Loucy (cell line): Measurements from ENCODE around the gene REC8.

ENCODE experiments used
- H2AFZ ChIP-seq: fragments of 200-600 bp; sonication (generic); 2 replicates; pipeline ENCODE4 v1.6.0; 2016; ENCODE audit warnings: antibody characterized with exemption, mild to moderate bottlenecking, low read length, moderate library complexity
- H3F3A ChIP-seq: fragments of 200-600 bp; 2 replicates; pipeline ENCODE4 v1.6.0; 2016; ENCODE audit warnings: antibody characterized with exemption, low read depth, mild to moderate bottlenecking
- H3K27me3 ChIP-seq: fragments of 200-600 bp; sonication (generic); 2 replicates; pipeline ENCODE4 v1.6.1; 2014; ENCODE audit warnings: low read length, mild to moderate bottlenecking; ENCODE audit not compliant: insufficient read depth, poor library complexity, severe bottlenecking
- H3K36me3 ChIP-seq: fragments of 200-600 bp; sonication (generic); 2 replicates; pipeline ENCODE4 v1.6.1; 2016; ENCODE audit warnings: low read length; ENCODE audit not compliant: insufficient read depth
- H3K4me1 ChIP-seq: fragments of 200-600 bp; sonication (generic); 2 replicates; pipeline ENCODE4 v1.5.1; 2014; ENCODE audit warnings: low read length, mild to moderate bottlenecking; ENCODE audit not compliant: insufficient read depth, poor library complexity, severe bottlenecking
- H3K4me2 ChIP-seq: fragments of 200-600 bp; sonication (generic); 2 replicates; pipeline ENCODE4 v1.6.0; 2014; ENCODE audit warnings: antibody characterized with exemption, low read length, low read depth, mild to moderate bottlenecking; ENCODE audit not compliant: poor library complexity, severe bottlenecking
- H3K4me3 ChIP-seq: fragments of 200-600 bp; sonication (generic); 2 replicates; pipeline ENCODE4 v1.5.1; 2014; ENCODE audit warnings: low read length, mild to moderate bottlenecking, mixed read lengths; ENCODE audit not compliant: poor library complexity, severe bottlenecking
- H3K79me2 ChIP-seq: fragments of 200-600 bp; sonication (generic); 2 replicates; pipeline ENCODE4 v1.6.1; 2014; ENCODE audit warnings: low read length; ENCODE audit not compliant: insufficient read depth
- H3K9ac ChIP-seq: fragments of 200-600 bp; sonication (generic); 2 replicates; pipeline ENCODE4 v1.6.0; 2014; ENCODE audit warnings: mild to moderate bottlenecking, low read depth, low read length, moderate library complexity; ENCODE audit not compliant: poor library complexity, severe bottlenecking
- H3K9me2 ChIP-seq: fragments of 200-600 bp; sonication (generic); replicated peaks from 2 replicates; pipeline ENCODE4 v1.6.1; 2016; ENCODE audit warnings: low read depth, low read length, mixed read lengths
- H3K9me3 ChIP-seq: fragments of 200-600 bp; sonication (generic); 2 replicates; pipeline ENCODE4 v1.6.1; 2014; ENCODE audit warnings: mild to moderate bottlenecking, antibody characterized with exemption, low read length, low read depth; ENCODE audit not compliant: insufficient read depth
- H4K20me1 ChIP-seq: fragments of 200-600 bp; sonication (generic); 2 replicates; pipeline ENCODE4 v1.6.0; 2014; ENCODE audit warnings: antibody characterized with exemption, low read length, mild to moderate bottlenecking; ENCODE audit not compliant: insufficient read depth, poor library complexity, severe bottlenecking
- EZH2phosphoT487 ChIP-seq: fragments of 200-600 bp; IDR thresholded peaks from 2 replicates; pipeline ENCODE4 v1.6.1; 2018; ENCODE audit warnings: antibody characterized with exemption, mild to moderate bottlenecking, moderate library complexity, borderline replicate concordance
- TF ChIP-seq, protein P1 (sequence below): fragments of 200-600 bp; sonication (generic); conservative IDR thresholded peaks from 2 replicates; pipeline ENCODE4 v1.5.1; 2014; ENCODE audit warnings: mild to moderate bottlenecking, antibody characterized with exemption, low read length

REC8 gene

DNA sequence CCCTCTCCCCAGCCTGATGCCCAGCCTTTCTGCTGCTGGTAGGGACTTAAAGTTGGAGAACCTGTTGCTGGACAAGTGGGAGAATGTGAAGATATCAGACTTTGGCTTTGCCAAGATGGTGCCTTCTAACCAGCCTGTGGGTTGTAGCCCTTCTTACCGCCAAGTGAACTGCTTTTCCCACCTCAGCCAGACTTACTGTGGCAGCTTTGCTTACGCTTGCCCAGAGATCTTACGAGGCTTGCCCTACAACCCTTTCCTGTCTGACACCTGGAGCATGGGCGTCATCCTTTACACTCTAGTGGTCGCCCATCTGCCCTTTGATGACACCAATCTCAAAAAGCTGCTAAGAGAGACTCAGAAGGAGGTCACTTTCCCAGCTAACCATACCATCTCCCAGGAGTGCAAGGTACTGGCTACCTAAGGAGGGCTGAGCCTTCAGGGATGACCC is 35.2 kb downstream of the REC8 start:
- peaks cover 23% of the 10 kb centered on the region for H3K79me2 ChIP-seq
- no peaks in the 10 kb centered on the region for H3K9me3 ChIP-seq
- TF ChIP-seq, protein P1, sequence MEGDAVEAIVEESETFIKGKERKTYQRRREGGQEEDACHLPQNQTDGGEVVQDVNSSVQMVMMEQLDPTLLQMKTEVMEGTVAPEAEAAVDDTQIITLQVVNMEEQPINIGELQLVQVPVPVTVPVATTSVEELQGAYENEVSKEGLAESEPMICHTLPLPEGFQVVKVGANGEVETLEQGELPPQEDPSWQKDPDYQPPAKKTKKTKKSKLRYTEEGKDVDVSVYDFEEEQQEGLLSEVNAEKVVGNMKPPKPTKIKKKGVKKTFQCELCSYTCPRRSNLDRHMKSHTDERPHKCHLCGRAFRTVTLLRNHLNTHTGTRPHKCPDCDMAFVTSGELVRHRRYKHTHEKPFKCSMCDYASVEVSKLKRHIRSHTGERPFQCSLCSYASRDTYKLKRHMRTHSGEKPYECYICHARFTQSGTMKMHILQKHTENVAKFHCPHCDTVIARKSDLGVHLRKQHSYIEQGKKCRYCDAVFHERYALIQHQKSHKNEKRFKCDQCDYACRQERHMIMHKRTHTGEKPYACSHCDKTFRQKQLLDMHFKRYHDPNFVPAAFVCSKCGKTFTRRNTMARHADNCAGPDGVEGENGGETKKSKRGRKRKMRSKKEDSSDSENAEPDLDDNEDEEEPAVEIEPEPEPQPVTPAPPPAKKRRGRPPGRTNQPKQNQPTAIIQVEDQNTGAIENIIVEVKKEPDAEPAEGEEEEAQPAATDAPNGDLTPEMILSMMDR = no peak
- TF ChIP-seq EZH2phosphoT487 = no peak
- H3K27me3 ChIP-seq = no peaks in the 10 kb centered on the region
- H2AFZ ChIP-seq = no peak overlapping the region
- peaks cover 5% of the 10 kb centered on the region for H4K20me1 ChIP-seq
- no peak overlapping the region for H3K4me3 ChIP-seq
- peaks cover 22% of the 10 kb centered on the region; the same call in 1 of the 2 replicates for H3K36me3 ChIP-seq
- no peaks in the 10 kb centered on the region for H3F3A ChIP-seq
- H3K9me2 ChIP-seq = no peaks in the 10 kb centered on the region
- H3K4me2 ChIP-seq = no peak overlapping the region
- H3K4me1 ChIP-seq = peaks cover 10% of the 10 kb centered on the region
- H3K9ac ChIP-seq = no peak overlapping the region

GRCh38 chr14:24207625-24208024 is 35.7 kb downstream of the REC8 start:
- no peaks in the 10 kb centered on the region for H3K9me3 ChIP-seq
- peaks cover 28% of the 10 kb centered on the region for H3K79me2 ChIP-seq
- H3F3A ChIP-seq = no peaks in the 10 kb centered on the region
- no peak overlapping the region for H3K9ac ChIP-seq
- H3K4me1 ChIP-seq = peaks cover 12% of the 10 kb centered on the region
- H3K9me2 ChIP-seq = no peaks in the 10 kb centered on the region
- H3K4me2 ChIP-seq = no peak overlapping the region
- TF ChIP-seq, protein P1 = no peak
- TF ChIP-seq EZH2phosphoT487 = no peak
- H3K27me3 ChIP-seq = no peaks in the 10 kb centered on the region
- peaks cover 5% of the 10 kb centered on the region for H4K20me1 ChIP-seq
- peaks cover 22% of the 10 kb centered on the region; the same call in 1 of the 2 replicates for H3K36me3 ChIP-seq
- H2AFZ ChIP-seq = no peak overlapping the region
- H3K4me3 ChIP-seq = no peak overlapping the region

DNA sequence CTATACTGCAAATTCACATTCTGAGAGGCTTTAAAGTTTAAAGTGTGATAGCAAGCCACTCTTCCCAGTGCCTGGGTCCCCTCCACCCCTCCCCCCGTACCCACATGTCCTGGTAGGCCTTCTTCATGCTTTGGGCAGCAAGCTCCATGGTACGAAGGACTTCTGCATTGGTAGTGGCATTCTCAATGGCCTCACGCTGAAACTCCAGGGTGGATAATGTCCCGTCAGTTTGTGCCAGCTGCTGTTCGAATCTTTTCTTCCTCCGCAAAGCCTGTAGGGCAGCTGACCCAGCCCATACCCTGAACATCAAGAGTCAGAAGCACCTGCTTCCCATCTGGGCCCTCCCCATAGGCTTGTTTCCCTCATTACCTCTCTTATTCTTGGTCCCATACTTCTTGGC is 39.4 kb downstream of the REC8 start:
- Histone ChIP-seq H3K4me1 (peaks cover 28% of the 10 kb centered on the region), H3K27me3 (no peaks in the 10 kb centered on the region), H3K79me2 (peaks cover 44% of the 10 kb centered on the region), H3K9me2 (no peaks in the 10 kb centered on the region), H4K20me1 (peaks cover 5% of the 10 kb centered on the region), H3F3A (peaks cover 9% of the 10 kb centered on the region; the same call in 1 of the 2 replicates), H3K9me3 (no peaks in the 10 kb centered on the region), H3K36me3 (peaks cover 19% of the 10 kb centered on the region; the same call in 1 of the 2 replicates), H3K4me3 (peak overlapping the region; percentile 99), H3K9ac (peak overlapping the region; percentile 34), H3K4me2 (peak overlapping the region; percentile 78), H2AFZ (no peak overlapping the region)
- TF ChIP-seq, protein P1 = no peak
- TF ChIP-seq EZH2phosphoT487 = no peak
